Right atrium auricular region (tissue), 2 donors: ENCODE measurements around the gene EFNA5. TPM values are rescaled to one million over a fixed set of nuclear protein-coding genes. Genes with fewer than 3 reads are reported as not detected.
A peak's percentile ranks its signal among the peaks of the same experiment; 100 is the strongest.

Experiments used
- DNase-seq: peaks from one replicate; pipeline ENCODE4 v3.0.0-alpha.2; 2019; ENCODE audit warnings: low spot score
- H3K27ac ChIP-seq, 2 donors: fragments of 200-600 bp; sonication (generic); 1 replicate in 1 of 2; 2 replicates in 1 of 2; pipeline ENCODE4 v1.5.1; 2016 to 2019
- H3K27me3 ChIP-seq, 2 donors: fragments of 200-600 bp; sonication (generic); one replicate each; pipeline versions ENCODE4 v1.5.1 to v1.6.0; 2017 to 2019
- H3K36me3 ChIP-seq: fragments of 200-600 bp; sonication (generic); one replicate; pipeline ENCODE4 v1.5.1; 2016
- H3K4me1 ChIP-seq, 2 donors: fragments of 200-600 bp; sonication (generic); one replicate each; pipeline versions ENCODE4 v1.5.1 to v1.6.0; 2017 to 2019
- H3K4me3 ChIP-seq, 2 donors: fragments of 200-600 bp; sonication (generic); 1 replicate in 1 of 2; 2 replicates in 1 of 2; pipeline ENCODE4 v1.5.1; 2017 to 2019; ENCODE audit warnings: mild to moderate bottlenecking in 1 of 2, moderate library complexity in 1 of 2
- H3K9me3 ChIP-seq, 2 donors: fragments of 200-600 bp; sonication (generic); one replicate each; pipeline ENCODE4 v1.5.1; 2019
- CTCF ChIP-seq, 2 donors: fragments of 200-600 bp; sonication (generic); IDR thresholded peaks; one replicate each; pipeline ENCODE4 v1.5.1; 2019; ENCODE audit warnings: antibody characterized with exemption in 2 of 2
- total RNA-seq, 2 donors: library from RNA; depleted of rRNA; stranded (reverse); fragments of >200 nt; gene quantifications; one replicate each; pipeline ENCODE4 v1.1.0, GENCODE V29; 2016

EFNA5 gene
- total RNA-seq, 2 donors from 2014 or later = 17.0 to 19.2 TPM

- Histone ChIP-seq H3K36me3 (no peaks in the 10 kb centered on the region), H3K4me1 (peaks cover 0 to 26% of the 10 kb centered on the region in 2 donors), H3K27me3 (no peaks in the 10 kb centered on the region), H3K4me3 (no peak overlapping the region), H3K27ac (no peak overlapping the region), H3K9me3 (no peaks in the 10 kb centered on the region)
- TF ChIP-seq CTCF (IDR thresholded peaks at IDR 0.05) = no peak
- DNase-seq = no peak
Observed at GRCh38 chr5:107582625-107583024, 88.1 kb downstream of the EFNA5 start.

GRCh38 chr5:107580889-107581820 is 89.6 kb downstream of the EFNA5 start:
- DNase-seq = no peak
- H3K27ac ChIP-seq = peak overlapping the region; percentile 41 to 49
- H3K4me3 ChIP-seq = no peak overlapping the region
- H3K36me3 ChIP-seq = no peaks in the 10 kb centered on the region
- H3K4me1 ChIP-seq = peaks cover 0 to 34% of the 10 kb centered on the region in 2 donors
- H3K27me3 ChIP-seq = no peaks in the 10 kb centered on the region
- H3K9me3 ChIP-seq = no peaks in the 10 kb centered on the region
- no peak for TF ChIP-seq CTCF (IDR thresholded peaks at IDR 0.05)

- DNase-seq = no peak
- no peak for TF ChIP-seq CTCF (IDR thresholded peaks at IDR 0.05)
- no peaks in the 10 kb centered on the region for H3K27me3 ChIP-seq
- H3K4me1 ChIP-seq = peaks cover 0 to 38% of the 10 kb centered on the region in 2 donors
- no peak overlapping the region for H3K4me3 ChIP-seq
- H3K27ac ChIP-seq = peak overlapping the region in 1 of 2 donors; percentile 5
- no peaks in the 10 kb centered on the region for H3K9me3 ChIP-seq
- no peaks in the 10 kb centered on the region for H3K36me3 ChIP-seq
Observed at GRCh38 chr5:107578051-107578635, 92.6 kb downstream of the EFNA5 start.

GRCh38 chr5:107577394-107577950 is 93.3 kb downstream of the EFNA5 start:
- Histone ChIP-seq H3K9me3 (no peaks in the 10 kb centered on the region), H3K4me3 (no peak overlapping the region), H3K27ac (peak overlapping the region in 1 of 2 donors; percentile 17), H3K27me3 (no peaks in the 10 kb centered on the region), H3K4me1 (peaks cover 0 to 38% of the 10 kb centered on the region in 2 donors), H3K36me3 (no peaks in the 10 kb centered on the region)
- DNase-seq = no peak
- no peak for TF ChIP-seq CTCF (IDR thresholded peaks at IDR 0.05)

- peaks cover 0 to 38% of the 10 kb centered on the region in 2 donors for H3K4me1 ChIP-seq
- peak overlapping the region in 1 of 2 donors; percentile 17 for H3K27ac ChIP-seq
- H3K9me3 ChIP-seq = no peaks in the 10 kb centered on the region
- no peak for DNase-seq
- no peak for TF ChIP-seq CTCF (IDR thresholded peaks at IDR 0.05)
- no peaks in the 10 kb centered on the region for H3K36me3 ChIP-seq
- no peak overlapping the region for H3K4me3 ChIP-seq
- no peaks in the 10 kb centered on the region for H3K27me3 ChIP-seq
Observed at GRCh38 chr5:107576736-107577393, 93.9 kb downstream of the EFNA5 start.
